Heart right ventricle (tissue), 16 donors: Measurements from ENCODE around the gene KLHL40. TPM values are rescaled to one million over a fixed set of nuclear protein-coding genes. Genes with fewer than 3 reads are reported as not detected.

Source experiments
- ATAC-seq, 8 donors: fragments of 200-7000 bp; cut with Tn5 transposase; one replicate each; pipeline ENCODE4 v1.9.1; 2020; ENCODE audit warnings: mild to moderate bottlenecking in 8 of 8, moderate library complexity in 8 of 8, moderate number of reproducible peaks in 1 of 8
- DNase-seq, 2 donors: peaks; one replicate each; pipeline ENCODE4 v3.0.0-alpha.2; 2020
- H3K27ac ChIP-seq, 10 donors: fragments of 200-600 bp; sonication (generic) in 2 of 10; one replicate each; pipeline versions ENCODE4 v1.5.0 to v1.8.0; 2020 to 2022; ENCODE audit warnings: mild to moderate bottlenecking in 3 of 10
- H3K27me3 ChIP-seq, 7 donors: fragments of 200-600 bp; one replicate each; pipeline ENCODE4 v1.8.0; 2021 to 2022; ENCODE audit warnings: mild to moderate bottlenecking in 2 of 7
- H3K36me3 ChIP-seq, 9 donors: fragments of 200-600 bp; sonication (generic) in 1 of 9; one replicate each; pipeline versions ENCODE4 v1.5.0 to v1.8.0; 2020 to 2022; ENCODE audit warnings: mild to moderate bottlenecking in 2 of 9
- H3K4me1 ChIP-seq, 9 donors: fragments of 200-600 bp; sonication (generic) in 1 of 9; one replicate each; pipeline versions ENCODE4 v1.5.0 to v1.8.0; 2020 to 2022; ENCODE audit warnings: mild to moderate bottlenecking in 4 of 9
- H3K4me3 ChIP-seq, 10 donors: fragments of 200-600 bp; sonication (generic) in 2 of 10; one replicate each; pipeline versions ENCODE4 v1.5.0 to v1.8.0; 2020 to 2022; ENCODE audit warnings: mild to moderate bottlenecking in 7 of 10, moderate library complexity in 2 of 10
- H3K9me3 ChIP-seq, 11 donors: fragments of 200-600 bp in 10 of 11; sonication (generic) in 2 of 11; one replicate each; pipeline versions ENCODE4 v1.5.0 to v1.8.0; 2013 to 2022; ENCODE audit warnings: mild to moderate bottlenecking in 2 of 11, control low read depth in 1 of 11, moderate library complexity in 1 of 11
- CTCF ChIP-seq, 9 donors: fragments of 200-600 bp; sonication (generic) in 2 of 9; IDR thresholded peaks; one replicate each; pipeline versions ENCODE4 v1.5.0 to v1.8.0; 2021 to 2022; ENCODE audit warnings: antibody characterized with exemption in 9 of 9, mild to moderate bottlenecking in 5 of 9, moderate library complexity in 1 of 9
- WGBS, 2 donors: extraction: QIAGEN DNeasy Blood & Tissue Kit; methylation state at CpG; one replicate each; pipeline ENCODE4 v1.1.7; 2013; ENCODE audit warnings: inconsistent platforms in 1 of 2; 5-methylcytosine and 5-hydroxymethylcytosine counted together
- intact Hi-C, 10 donors: fragments of 100-400 bp; cut with DNase I; formaldehyde crosslinking; loops; one replicate each; pipeline versions ENCODE4 v1.11.1 to v1.14.2; 2022
- polyA plus RNA-seq, 2 donors: library from polyadenylated mRNA; stranded (reverse); fragments of 200-250 nt; gene quantifications; one replicate each; pipeline ENCODE4 v1.2.3, GENCODE V29; 2013
- total RNA-seq, 10 donors: library from RNA; stranded (reverse); fragmentation: NEBNext Ultra II Directional in 3 of 10; extraction: Animal tissue kit (Norgen Biotek cat#: 25700) in 3 of 10; gene quantifications; one replicate each; pipeline versions ENCODE4 v1.2.1 to v1.2.4, GENCODE V29; 2021 to 2023
- donor health status: Arrhythmogenic right ventricular cardiomyopathy.
- donor health status: ischemic (EF 13 %, LVEDD 7.1; RV severe dilation, severe dysfunction).
- donor health status: healthy with polysubstance abuse.
- donor health status: DM: no; HTN: yes; CAD: no.
- donor health status: DM: no; HTN: no; CAD: no.
- donor health status: ischemic (EF 25% LVEDD 6.9; RV normal size, moderate dysfunction).
- donor health status: ischemic (EF 25% LVEDD 5.7; RV mildly dilated, moderate dysfunction).
- donor health status: healthy.
- donor health status: DM: yes; HTN: yes; CAD: no.
- donor health status: Ischemic cardiomyopathy.
- donor health status: ischemic (EF 35%, LVEDD 5.7; RV mildly dilated, moderate dysfunction).
- donor health status: nonischemic (EF 11% LVEDD 7.7; RV severe dilation, severe dysfunction).
- donor health status: DM: yes; HTN: yes; CAD: no.
- donor health status: PGD.
- donor health status: ischemic (EF 29% LVEDD 5.4; RV normal size, mild dysfunction).
- donor health status: nonischemic (EF 23%, LVEDD 6.1; RV moderate dilation, normal function).

KLHL40 gene
- total and polyA plus RNA-seq, 12 donors: 0.26 to 8.3 (median 0.85) TPM

GRCh38 chr3:42733501-42734262 is 48.3 kb downstream of the KLHL40 start:
- Histone ChIP-seq H3K4me3 (no peak overlapping the region), H3K27ac (peak overlapping the region in 3 of 10 donors; percentile 20 to 77 (median 34)), H3K27me3 (no peaks in the 10 kb centered on the region), H3K9me3 (peaks cover 0 to 5% (median 0%) of the 10 kb centered on the region in 11 donors), H3K4me1 (peaks cover 0 to 37% (median 15%) of the 10 kb centered on the region in 9 donors), H3K36me3 (no peaks in the 10 kb centered on the region)
- TF ChIP-seq CTCF (IDR thresholded peaks at IDR 0.05): no peak
- intact Hi-C loops: no loop called here
- no peak for DNase-seq
- WGBS, 2 donors: 85 to 88% methylated on average over 13 of the region's 13 CpGs
- no peak for ATAC-seq

GRCh38 chr3:42734263-42734860 is 49.0 kb downstream of the KLHL40 start:
- TF ChIP-seq CTCF (IDR thresholded peaks at IDR 0.05): no peak
- 86% methylated on average over 6 of the region's 6 CpGs for WGBS, 2 donors
- H3K9me3 ChIP-seq: no peaks in the 10 kb centered on the region
- H3K36me3 ChIP-seq: no peaks in the 10 kb centered on the region
- DNase-seq: no peak
- peak overlapping the region in 1 of 10 donors; percentile 77 for H3K27ac ChIP-seq
- H3K4me3 ChIP-seq: no peak overlapping the region
- H3K27me3 ChIP-seq: no peaks in the 10 kb centered on the region
- no peak for ATAC-seq
- H3K4me1 ChIP-seq: peaks cover 2 to 39% (median 17%) of the 10 kb centered on the region in 9 donors
- intact Hi-C loops: no loop called here

GRCh38 chr3:42735019-42735418 is 49.7 kb downstream of the KLHL40 start:
- 71% methylated on average over 8 of the region's 8 CpGs for WGBS, 2 donors
- Histone ChIP-seq H3K4me1 (peaks cover 2 to 36% (median 13%) of the 10 kb centered on the region in 9 donors), H3K9me3 (no peaks in the 10 kb centered on the region), H3K27ac (peak overlapping the region in 1 of 10 donors; percentile 77), H3K27me3 (no peaks in the 10 kb centered on the region), H3K36me3 (no peaks in the 10 kb centered on the region), H3K4me3 (no peak overlapping the region)
- no peak for DNase-seq
- no peak for ATAC-seq
- intact Hi-C loops: no loop called here
- TF ChIP-seq CTCF (IDR thresholded peaks at IDR 0.05): no peak

- 92 to 94% methylated on average over 12 of the region's 12 CpGs for WGBS, 2 donors
- Histone ChIP-seq H3K4me3 (no peak overlapping the region), H3K4me1 (peaks cover 3 to 36% (median 8%) of the 10 kb centered on the region in 9 donors), H3K9me3 (no peaks in the 10 kb centered on the region), H3K27me3 (no peaks in the 10 kb centered on the region), H3K27ac (peak overlapping the region in 2 of 10 donors; percentile 11 to 56), H3K36me3 (no peaks in the 10 kb centered on the region)
- intact Hi-C loops: no loop called here
- ATAC-seq (no peak), DNase-seq (no peak)
- TF ChIP-seq CTCF (IDR thresholded peaks at IDR 0.05): no peak
Observed at GRCh38 chr3:42735615-42736014, 50.3 kb downstream of the KLHL40 start.
